Right renal cortex interstitium (tissue), 3 donors: ENCODE results near the gene GOLPH3. TPM values are rescaled to one million over a fixed set of nuclear protein-coding genes. Genes with fewer than 3 reads are reported as not detected.

Source experiments
- DNase-seq, 3 donors: peaks; one replicate each; pipeline ENCODE4 v3.0.0-alpha.2; 2013; ENCODE audit warnings: low read depth in 3 of 3, low spot score in 2 of 3
- polyA plus RNA-seq, 3 donors: library from polyadenylated mRNA; unstranded; fragments of 120-200 nt; gene quantifications; one replicate each; pipeline ENCODE4 v1.2.1, GENCODE V29; 2013; ENCODE audit not compliant: insufficient read length in 3 of 3

The GOLPH3 gene
- polyA plus RNA-seq, 3 donors, result 93.0 to 94.5 (median 93.5) TPM

DNA sequence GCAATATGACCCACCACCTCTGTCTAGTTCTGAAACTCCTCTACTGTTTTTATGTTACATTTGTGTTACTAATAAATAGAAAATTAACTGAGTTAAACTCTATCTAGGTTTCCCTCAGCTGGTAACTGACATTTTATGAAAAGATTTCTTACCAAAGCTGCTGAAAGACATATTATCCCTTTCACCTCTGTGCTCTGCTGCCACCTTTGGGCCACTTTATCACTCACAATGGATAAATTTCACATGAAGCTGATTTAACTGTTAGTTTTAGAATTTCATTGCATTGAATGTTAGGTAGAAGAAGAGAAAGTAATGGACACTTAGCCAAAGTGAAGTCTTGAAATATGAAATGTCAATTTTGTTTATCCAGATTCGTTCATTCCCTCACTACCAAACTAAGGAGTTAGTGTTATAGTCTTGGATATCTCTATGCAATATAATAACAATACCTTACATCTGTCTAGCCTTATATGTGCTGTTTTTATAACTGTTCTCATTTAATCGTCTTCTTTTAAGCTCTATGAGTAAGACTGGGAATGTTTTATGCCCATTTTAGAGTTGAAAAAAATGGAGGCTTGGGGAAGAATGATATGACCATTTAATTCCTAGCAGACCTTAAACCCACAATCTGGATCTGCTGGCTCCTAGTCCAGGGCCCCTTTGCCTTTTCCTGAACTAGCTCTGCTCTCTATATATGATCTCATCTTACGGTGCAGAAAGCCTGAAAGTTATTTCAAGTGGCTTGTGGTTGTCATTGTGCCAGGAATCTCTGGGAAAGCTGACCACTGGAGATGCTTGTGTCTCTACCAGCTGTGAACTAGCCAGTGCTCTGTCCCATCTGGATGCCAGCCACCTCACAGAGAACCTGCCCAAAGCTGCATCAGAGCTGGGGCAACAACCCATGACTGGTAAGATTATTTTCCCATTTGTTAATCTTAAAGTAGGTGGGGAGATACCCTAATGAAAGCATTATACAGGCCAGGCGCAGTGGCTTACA, 97.1 kb downstream of the GOLPH3 start:
- DNase-seq, result no peak

Other genes with a start within 250 kb of the GOLPH3 start
- gene MTMR12, start 138.6 kb upstream of the GOLPH3 start, polyA plus RNA-seq, result 10 to 100 TPM; 35.0 to 37.7 (median 37.5) TPM